NOMO-1 treated with DMSO at 0.1 percent for 48 hours (cell line): ENCODE measurements around the gene ANKS1A.

Experiments
- DNase-seq: peaks from one replicate; lab custom pipeline; 2025; ENCODE audit not compliant: unreplicated experiment; lab: John Stamatoyannopoulos, UW

Gene ANKS1A

DNA sequence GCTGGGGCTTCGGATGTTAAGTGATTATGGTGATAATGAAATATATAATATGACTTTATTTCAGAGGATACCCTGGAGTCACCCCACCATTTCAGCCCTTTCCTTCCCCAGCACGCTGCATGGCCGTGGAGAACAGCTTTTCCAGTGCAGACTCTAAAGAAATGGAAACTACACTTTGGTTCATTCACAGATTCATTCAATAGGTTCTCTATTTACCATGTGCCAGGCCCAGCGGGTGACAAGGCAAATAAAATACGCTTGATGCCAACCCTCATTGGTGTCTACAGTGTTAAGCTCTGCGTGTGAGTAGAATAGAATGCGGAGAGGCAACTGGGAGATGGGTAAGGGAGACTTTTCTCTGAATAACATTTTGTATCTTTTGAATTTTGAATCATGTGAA lies 162.3 kb downstream of the ANKS1A start:
- DNase-seq = no peak

DNA sequence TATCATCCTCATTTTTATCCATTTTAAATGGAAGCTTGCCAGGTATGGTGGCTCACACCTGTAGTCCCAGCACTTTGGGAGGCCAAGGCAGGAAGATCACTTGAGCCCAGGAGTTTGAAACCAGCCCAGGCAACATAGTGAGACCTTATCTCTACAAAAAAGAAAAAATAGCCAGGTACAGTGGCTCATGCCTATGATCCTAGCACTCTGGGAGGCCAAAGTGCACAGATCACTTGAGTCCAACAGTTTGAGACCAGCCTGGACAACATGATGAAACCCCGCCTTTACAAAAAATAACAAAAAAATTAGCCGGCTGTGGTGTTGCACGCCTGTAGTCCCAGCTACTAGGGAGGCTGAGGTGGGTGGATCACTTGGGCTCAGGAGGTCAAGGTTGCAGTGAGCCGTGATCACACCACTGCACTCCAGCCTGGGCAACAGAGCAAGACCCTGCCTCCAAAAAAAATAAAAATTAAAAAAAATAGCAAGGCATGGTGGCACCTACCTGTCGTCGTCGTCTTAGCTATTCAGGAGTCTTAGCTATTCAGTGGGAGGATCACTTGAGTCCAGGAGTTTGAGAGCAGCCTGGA lies 163.0 kb downstream of the ANKS1A start:
- DNase-seq = no peak

DNA sequence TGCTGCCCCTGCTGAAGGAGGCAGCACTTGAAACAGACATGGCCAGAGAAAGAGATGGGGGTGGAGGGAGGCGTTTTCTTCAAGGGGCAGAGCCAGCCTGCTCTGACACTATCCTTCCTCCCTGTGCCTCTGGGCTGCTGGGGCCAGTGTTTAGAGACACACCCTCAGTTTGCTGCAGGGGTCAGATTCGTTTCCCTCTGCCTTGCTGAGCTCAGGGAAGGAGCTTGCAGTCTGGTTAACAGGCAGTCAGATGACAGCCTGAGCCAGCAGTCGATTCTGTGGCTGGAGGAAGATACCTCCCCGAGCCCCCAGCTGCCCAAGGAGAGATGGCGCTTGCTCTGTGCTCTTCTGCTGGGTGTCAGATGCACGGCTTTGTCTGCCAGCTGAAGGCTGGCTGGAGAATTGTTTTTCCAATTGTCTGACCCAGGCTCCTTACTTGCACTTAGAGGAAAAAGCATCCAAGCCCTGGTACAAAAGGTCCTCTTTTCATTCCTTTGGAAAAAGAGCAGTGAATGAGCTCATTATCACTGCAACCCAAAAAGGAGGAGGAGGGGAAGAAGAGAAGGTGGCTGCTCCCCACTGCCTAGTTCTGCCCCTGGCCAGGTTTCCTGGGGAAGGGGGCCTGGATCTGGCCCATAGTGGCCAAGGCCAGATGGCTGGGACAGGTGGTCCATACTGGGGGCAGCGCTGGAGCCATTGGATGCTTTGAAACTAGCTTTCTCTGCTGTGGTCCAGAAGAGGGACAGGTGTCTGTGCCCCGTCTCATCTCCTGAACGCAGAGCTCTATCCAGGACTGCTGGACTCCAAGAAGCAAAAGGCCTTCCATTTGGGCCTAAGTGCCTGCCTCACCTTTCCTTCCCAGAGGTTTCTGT lies 163.9 kb downstream of the ANKS1A start:
- DNase-seq = peak; percentile 89

DNA sequence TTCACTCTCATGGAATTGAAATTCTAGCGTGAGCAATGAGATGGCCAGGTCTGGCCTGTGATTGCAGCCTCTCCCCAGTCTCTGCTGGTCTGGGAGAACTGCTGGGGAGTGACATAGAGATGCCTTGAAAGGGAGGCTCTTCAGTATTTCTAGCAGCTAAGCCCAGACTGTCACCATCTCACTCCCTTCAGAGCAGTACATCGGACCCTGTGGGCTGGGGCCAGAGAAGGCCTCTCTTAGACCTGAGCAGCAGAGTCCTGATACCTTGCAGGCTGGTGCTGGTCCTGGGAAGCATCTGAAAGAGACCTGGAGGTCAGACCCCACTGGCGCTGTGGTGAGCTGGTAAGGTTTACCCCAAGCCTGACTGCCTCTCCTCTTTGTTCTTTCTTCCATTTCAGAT lies 164.6 kb downstream of the ANKS1A start:
- no peak for DNase-seq

DNA sequence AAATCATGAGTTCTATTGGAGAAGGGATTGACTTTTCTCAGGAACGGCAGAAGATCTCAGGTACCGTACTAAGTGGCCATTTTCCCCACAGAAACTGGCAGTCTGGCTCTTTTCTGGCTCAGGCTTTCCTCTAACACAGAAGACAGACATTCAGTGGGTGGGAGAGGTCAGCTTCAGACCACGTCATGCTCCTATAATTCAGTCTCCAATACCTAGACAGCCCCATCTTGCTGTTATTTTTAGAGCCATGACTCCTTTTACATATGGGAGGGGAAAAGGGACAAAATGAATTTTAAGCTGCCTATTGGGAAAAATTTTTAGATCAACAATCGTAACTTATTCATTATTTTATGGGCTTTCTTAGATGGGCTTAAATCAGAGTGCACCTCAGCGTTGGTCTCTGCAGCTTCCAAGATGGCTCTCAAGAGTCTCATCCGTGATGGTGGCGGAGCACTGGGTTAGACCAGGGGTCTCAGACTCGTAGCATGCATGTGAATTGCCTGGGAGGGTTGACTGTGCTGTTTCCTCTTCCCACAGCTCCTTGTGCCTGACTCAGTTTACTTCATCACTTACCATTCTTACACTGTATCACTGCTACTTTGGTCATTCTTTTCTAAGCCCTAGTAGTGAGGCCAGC lies 165.2 kb downstream of the ANKS1A start:
- DNase-seq = no peak

DNA sequence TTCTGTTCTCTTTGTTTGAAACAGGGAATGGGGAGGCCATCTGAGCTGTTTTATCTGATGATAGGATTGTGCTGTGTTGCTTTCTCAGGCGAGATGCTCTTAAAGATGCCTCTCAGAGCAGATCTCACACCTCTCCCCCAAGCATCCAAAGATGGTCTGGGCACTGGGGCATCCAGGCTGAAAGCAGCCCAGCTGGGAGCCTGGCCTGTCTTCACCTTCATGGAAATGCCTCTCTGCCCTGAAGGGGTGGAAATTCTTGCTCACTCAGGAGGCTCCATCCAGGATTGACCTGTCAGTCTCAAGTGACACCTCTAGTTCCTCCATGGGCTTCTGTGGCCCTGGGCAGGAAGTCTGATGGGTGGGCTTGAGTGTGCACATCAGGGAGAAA lies 165.7 kb downstream of the ANKS1A start:
- DNase-seq = no peak

DNA sequence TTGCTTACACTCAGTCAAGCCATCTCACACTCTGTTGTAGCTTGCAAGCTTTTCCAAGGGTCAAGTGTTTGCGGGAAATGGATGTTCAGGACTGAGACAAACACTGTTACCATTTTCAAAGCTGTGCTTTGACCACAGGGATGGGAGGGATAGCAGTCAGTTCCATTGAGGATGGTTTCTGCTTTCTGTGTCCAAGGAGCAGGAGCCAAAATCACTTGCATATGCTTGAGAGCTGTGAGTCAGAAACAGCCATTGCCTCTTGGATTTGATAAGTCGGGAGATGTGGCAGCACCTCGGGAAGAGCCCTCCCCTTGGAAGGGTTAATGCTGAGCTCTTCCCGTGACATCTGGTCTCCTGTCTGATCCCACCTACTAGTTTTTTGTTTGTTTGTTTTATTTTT lies 166.8 kb downstream of the ANKS1A start:
- DNase-seq = no peak

DNA sequence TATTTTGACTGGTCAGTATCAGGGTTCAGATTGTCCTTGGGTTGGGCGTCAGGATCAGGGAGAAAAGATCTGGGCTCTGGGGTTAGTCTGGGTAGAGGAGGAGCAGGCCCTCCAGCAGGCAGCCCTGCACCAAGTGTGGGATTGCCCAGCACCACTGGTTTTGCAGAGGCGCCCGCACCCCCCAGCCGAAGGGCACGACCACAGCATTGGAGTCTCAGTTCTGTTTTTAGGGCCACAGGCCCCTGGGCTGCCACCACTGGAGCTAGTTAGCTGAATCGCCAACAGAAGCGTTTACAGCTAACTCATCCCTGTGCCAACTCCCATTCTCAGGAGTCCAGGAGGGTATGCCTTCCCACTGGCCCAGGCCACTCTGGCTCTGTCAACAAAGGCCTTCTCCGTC lies 167.9 kb downstream of the ANKS1A start:
- DNase-seq = no peak

DNA sequence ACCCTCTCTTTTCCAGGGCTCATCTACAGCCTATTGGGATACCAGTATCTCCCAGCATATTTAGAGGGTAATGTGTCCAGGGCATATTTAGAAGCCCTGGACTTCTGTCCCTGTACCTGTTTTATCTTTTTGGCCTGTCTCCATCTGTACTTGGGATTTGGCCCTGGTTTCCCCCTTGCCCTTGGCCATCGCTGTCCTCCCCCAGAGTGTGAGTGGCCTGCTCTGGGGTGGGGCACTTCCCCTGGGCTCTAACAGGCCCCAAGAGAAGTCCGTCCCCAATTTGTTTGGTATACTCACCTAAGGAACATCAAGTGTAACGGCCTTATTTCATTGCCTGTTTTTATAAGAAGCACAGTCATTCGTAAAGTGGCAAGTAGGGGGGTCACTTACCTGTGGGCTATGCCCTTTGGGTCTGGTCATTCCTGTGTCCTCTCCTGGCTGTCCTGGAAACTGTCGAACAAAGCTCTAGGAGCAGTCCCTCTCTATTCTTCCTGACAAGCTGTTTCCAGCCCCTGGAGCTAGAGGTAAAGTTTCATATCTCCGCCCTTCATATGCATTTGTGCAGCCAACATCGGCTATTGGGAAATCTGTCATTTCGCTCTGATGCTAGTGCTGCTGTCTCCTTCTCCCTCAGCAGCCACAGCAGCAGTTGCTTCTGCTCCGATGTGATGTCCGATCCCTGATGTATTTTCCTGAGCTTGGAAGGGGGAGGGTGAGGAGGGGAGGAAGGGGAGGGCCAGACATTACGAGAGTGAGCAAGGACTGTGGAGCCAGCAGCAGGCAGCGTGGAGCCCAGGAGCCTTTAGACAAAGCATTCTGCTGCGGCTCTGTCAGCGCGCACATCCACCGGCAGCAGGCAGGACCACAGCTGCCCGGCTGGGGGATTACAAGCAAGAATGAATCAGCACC lies 168.6 kb downstream of the ANKS1A start:
- DNase-seq = no peak

DNA sequence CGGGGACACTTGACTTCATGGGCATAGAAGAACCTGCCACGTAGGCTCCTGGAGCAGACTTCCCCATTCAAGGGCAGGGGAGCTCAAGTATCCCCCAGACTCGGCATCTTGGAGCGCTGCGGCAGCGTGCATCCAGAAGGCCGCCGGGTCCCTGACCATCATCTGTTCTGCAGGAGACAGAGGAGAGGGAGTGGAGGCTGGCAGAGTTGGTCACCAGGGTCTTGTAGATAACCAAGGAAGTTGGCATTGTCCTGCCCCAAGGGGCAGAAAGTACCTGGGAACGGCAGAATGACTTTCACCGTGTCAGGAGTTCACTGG lies 169.3 kb downstream of the ANKS1A start:
- DNase-seq = no peak

DNA sequence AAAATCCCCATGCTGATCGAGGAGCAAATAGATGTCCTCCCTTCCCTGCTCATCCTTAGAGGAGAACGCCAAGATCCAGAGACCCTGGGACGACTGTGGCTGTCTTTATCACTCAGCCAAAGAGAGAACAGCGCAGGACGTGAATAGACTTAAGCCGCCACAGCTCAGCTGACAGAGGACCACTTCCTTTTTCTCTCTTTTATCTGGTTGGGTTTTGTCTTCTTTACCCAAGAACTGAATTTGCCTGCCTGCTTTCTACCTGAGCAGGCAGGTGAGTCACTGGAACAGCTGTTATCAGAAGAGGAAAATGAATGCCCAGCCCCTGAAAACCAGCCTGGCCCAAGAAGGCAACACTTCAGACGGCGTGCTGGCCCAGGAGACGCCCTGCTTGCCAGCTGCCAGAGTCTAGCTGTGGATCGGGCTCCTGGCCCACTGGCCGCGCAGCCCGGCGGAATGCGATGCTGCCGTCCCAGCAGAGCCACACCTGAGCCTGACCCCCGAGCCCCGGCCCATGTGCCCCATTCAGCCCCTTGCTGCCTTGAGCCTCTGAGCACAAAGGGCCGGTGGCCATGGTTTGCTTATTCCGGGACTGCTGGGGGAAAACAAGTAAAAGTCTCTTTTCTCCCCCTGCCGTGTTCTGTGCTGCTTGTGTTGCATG lies 169.9 kb downstream of the ANKS1A start:
- DNase-seq = no peak

DNA sequence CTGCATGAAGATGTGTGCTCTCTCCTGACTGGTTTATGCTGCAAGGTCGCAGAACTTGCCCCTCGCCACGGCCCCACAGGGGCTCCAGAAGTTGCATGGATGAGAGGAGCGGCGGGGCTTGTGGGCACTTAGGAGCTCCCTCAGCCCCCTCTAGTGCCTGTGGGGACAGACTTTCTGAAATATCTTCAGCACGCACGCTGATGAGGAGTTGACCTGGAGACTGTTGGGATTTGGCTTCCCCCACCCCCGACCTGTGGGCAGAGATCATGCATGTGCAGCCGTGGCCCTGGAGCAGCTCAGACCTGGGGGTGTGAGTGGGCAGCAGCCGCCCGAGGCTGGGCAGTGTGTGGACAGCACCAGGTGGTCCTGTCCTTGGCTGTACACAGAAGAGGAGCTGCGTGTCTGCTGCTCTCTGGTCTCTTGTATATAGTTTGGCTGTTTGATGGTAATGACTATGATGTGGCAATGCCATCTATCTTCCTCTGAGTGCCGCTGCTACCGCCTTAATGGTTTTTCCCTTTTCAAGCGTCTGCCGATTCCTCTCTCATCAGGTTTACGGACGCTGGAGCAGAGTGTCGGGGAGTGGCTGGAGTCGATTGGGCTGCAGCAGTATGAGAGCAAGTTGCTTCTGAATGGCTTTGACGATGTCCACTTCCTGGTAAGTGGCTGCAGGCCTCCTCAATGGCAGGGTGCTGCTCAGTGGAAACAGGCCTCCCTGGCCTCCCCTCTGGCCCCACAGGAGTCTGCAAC lies 170.7 kb downstream of the ANKS1A start:
- peak; percentile 33 for DNase-seq

DNA sequence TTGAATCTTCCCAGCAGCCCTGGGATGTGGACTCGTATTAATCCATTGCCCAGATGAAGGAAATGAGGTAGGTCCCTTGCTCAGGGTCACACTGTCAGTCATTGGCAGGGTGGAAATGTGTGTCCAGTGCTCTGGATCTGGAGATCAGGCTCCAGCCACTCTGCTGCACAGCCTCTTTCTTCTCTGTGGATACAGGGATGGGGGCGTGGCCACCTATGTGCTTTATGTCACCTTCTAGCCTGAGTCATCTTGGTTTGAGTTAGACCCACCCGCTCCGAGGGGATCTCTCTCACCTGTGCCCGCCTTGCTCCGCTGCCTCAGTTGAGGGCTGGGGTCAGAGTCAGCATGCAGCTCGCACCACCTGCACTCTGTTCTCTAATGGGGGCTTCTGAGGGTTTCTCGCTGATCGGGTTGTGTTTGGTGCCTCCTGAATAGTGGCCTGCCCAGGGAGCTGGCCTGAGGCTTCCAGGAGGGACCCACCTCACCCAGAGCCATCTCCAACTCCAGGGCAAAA lies 172.1 kb downstream of the ANKS1A start:
- DNase-seq = no peak

DNA sequence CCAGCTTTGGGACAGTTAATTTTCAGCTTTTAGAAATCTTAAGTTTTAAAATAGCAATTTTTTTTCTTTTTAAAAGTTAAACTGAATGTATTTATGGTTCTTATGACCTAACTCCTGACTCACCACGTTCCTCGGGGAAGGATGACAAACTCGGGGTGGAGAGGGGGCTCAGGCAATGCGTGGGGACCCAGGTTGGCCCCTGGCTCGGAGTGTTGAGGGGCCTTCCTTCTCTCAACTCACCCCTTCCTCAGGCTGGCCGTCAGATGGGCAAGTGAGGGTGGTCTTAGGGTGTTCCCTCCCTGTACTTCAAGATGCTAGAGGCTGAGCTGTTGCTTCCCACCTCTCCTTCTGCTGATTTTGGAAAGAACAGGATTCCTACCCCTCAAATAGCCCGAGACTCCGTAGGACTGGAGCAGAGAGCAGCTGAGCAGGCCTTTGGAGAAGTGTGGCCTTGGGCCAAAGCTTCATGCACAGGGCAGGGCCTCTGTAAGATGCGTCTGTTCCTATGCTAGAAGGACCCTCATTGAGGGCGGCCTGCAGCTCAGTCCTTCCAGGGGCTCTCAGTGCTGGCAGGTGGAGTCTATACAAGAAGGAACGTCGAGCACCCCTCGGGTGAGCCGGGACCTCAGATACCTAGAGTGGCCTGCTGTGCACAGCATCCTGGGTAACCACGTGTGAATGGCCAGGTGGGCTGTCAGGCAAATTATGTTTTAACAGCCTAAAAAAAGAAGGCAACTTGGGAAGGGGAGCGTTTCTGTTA lies 172.8 kb downstream of the ANKS1A start:
- no peak for DNase-seq

DNA sequence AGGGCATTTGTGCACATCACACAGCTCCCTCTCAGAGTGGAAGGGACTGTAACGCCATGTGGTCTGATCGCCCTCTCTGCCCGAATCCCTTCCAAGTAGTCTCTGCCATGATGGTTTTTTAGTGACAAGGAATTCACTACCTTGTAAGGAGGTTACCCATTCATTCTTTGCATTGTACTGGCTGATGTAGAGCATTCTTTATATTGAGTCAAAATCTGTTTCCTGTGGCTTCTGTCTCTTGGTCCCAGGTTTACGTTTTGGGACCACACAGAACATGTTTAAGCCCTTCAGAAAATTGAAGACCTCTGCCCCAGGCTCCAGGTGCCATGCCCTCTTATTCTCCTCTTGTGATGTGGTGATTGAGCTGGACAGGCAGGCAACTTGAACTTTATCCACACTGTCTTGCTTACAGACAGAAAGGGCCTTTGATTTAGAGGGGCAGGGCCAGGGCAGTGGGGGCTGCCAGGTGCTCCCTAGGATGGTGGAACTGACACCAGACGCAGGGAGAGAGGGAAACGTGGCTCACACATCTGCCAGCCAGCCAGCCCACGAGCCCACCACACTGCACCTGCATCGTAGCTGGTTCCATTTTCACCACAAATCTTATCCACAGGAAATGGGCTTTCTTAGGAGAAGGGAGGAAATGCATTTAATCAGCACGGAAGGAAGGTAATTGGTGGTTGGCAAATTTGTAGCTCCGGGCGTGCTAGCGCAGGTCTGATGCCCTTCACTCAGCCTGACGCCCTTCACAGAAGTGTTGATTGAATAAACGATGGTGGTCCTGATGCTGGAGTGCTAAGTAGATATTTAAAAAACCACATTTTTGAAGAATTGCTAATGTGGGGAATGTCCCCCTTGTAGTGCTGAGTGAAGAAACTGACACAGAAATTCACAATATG lies 173.9 kb downstream of the ANKS1A start:
- no peak for DNase-seq

DNA sequence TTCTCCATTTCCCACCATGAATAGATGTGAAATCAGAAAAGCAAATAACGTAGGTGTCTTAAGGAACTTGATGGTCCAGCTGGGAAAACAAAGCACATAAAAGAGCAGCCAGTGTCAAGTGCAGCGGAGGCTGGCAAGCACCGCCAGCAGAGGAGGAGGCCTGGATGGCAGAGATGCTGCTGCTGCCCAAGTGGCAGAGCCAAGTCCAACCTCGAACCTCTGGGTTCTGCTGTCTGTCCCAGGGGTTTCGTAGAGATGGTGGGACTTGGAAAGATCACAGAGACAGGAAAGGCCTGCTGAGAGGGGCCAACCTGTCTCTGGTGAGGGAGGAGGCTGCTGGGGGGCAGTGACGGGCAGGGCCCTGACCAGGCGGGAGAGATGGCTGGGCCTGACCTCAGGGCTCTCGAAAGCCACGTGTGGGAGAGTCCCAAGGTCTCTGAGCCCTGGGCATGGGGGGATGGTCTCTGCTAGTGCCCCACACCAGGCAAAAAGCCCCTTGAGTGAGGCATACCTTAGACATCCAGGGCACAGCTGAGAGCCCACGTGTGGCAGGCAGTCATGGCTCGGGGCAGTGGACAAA lies 174.7 kb downstream of the ANKS1A start:
- DNase-seq = no peak

DNA sequence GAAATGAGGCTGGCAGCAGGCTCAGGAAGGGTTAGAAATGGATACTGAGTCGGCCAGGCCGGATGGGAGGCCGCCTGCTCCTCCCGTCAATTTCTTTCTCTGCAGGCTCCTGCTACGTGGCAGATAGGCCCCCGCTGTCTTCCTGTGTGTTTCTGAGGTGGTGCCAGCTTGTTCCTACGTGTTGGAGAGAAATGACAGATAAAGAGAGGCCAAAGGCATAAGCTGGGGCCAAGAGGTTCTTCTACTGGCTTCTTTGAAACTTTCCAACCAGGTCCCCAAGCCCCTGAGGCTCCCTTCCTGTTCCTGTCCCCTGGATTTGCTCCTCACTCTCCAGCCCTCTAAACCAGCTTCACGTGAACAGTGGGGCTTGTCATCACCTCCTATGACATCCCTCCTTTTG lies 175.2 kb downstream of the ANKS1A start:
- no peak for DNase-seq
